Activated CD4-positive, alpha-beta T cell treated with anti-CD3 and anti-CD28 coated beads, Interleukin-2, amount 50 U/mL, for 24 hours (primary cell): ENCODE data around the gene CCDC73.
"Not testable (repeated sequence)": the region's sequence is repeated elsewhere in the genome, so short reads cannot be mapped to it uniquely, and the experiment has no call there.

Source experiments
- DNase-seq, 2 donors: peaks; one replicate each; pipeline ENCODE4 v3.0.0-alpha.2; 2020; ENCODE audit warnings: low read depth in 1 of 2, low spot score in 1 of 2

Gene CCDC73

DNA sequence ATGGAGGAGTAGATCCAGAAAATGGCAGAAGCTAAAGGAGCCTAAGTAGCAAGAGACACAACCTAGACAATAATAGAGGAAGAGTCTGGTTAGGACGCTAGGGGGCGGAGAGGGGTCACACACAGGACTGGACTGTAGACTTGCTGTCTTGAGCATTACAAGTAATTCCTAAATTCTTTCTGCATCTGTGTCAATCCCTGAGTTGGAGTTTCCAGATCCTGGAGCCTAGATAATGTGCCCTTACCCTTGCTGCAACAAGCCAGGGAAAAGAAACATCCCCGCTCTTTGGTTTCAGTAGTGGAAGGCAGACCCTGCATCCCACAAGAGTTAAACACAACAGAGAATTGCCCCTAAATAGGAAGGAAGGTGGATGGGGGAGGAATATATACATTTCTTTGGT is 14.9 kb upstream of the CCDC73 start:
- peak in 1 of 2 donors; percentile 46 for DNase-seq

DNA sequence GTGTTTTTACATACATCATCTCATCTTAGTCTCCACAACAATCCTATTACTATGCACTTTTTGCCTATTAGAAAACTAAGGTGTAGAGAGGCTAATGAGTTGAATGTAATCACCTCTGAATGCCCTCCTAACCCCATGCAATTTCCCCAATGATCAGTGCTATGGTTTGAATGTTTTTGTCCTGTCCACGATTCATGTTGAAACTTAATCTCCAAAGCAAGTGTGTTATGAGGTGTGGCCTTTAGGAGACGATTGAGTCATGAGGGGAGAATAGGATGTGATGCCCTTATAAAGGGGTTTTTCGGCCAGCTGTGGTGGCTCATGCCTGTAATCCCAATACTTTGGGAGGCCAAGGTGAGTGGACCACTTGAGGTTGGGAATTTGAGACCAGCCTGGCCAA is 2.0 kb upstream of the CCDC73 start:
- no peak for DNase-seq

GRCh38 chr11:32792948-32793475 is 1.4 kb downstream of the CCDC73 start:
- DNase-seq, result peak; percentile 29 to 59

DNA sequence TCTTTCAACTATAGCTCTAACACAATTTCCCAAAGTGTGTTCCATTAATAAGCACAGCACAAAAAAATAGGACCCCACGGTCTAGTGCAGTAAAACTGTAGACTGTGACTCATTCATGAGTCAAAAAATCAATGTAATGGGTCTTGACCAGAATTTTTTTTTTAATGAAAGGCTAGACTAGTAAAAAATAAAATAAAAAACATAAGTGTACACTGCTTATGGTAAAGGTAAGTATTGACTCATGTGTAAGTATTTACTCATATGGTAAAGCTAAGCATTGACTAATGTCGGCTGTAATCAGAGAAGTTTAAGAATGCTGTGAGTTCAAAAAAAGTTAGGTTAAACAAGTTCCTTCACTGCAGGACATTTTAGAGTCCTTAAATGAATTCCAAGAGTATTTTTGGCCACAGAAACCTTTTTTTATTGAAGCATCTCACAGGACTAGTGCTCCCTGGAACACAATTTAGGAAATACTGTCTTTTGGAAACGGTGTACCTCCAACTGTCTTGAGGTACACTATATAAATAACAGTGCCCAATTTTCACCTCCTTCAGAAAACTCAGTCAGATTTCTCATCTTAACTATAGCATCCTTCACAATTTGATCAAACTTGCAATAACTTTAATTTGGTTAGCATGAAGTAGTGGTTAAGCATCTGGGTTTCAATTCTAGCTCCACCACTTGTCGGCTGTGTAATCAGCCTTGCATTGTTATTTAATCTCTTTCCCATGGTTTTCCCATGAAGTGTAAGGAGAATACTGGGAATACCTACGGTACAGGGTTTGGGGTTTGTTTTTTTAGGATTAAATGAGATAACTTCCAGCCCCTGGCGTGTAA is 2.1 kb downstream of the CCDC73 start:
- DNase-seq, result no peak

- DNase-seq, result no peak
These were observed 3.5 kb downstream of the CCDC73 start for GRCh38 chr11:32790916-32791315.

DNA sequence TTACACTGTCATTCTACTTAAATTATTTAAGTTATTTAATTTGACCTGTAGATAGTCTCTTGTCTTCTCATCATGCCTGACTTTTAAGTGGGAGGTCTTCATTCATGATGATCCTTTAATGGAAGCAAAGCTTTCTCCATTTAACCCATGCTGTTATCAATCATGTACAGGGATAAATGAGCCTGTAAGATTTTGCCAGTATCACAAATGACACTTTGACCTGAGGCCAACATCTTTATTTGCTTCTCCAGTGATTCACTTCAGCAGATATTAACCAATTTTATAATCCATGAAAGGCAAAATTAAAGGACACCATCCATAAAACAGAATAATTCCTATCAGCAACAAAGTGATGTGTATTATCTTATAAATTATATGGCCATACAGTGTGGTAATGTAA is 7.7 kb downstream of the CCDC73 start:
- DNase-seq, result no peak

DNA sequence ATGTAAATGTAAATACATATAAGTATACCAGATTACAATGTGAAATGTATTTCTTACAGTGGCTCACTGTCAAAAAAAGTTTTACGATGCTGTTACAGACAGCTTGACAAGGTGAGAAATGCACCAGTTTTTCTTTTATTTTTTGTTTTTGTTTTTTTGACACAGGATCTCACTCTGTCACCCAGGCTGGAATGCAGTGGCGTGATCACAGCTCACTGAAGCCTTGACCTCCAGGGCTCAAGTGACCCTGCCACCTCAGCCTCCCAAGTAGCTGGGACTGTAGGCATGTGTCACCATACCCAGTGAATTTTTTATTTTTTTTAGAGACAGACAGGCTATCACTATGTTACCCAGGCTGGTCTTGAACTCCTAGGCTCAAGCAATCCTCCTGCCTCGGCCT is 9.2 kb downstream of the CCDC73 start:
- no peak for DNase-seq

GRCh38 chr11:32781721-32782120 is 12.7 kb downstream of the CCDC73 start:
- no peak for DNase-seq

GRCh38 chr11:32780839-32781238 is 13.6 kb downstream of the CCDC73 start:
- DNase-seq, result not testable (repeated sequence)

DNA sequence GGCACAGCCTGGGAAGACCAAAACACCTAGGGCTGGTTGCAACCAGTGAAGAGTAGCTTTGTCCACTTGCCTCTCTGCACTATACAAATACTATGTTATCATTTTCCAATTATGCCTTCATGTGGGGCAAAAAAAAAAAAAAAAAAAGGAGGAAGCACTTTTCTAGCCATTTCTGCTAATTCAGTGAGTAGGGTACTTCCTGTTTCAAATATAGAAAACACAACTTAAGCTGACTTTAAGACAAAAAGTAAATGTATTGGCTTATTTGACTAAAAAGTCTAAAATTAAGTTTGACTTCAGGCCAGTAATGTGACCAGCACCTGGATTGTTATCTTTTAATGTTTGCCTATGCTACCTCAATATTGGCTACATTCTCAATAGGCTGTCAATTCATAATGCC is 15.3 kb downstream of the CCDC73 start:
- no peak for DNase-seq

- no peak for DNase-seq
These were observed 18.6 kb downstream of the CCDC73 start for GRCh38 chr11:32775908-32776307.

- no peak for DNase-seq
These were observed 20.4 kb downstream of the CCDC73 start for GRCh38 chr11:32774081-32774480.

DNA sequence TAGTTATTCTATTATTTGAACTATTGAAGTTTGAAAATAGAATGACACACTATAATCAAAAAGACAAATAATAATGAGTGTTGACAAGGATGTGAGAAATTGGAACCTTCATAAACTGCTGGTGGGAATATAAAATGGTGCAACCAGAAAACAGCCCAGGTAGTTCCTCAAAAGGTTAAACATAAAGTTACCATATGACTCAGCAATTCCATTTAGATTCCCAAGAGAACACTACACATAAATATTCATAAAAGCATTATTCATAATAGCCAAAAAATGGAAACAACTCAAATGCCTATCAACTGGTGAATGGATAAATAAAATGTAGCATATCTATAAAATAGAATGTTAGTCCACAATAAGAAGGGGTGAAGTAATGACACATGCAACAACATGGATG is 21.7 kb downstream of the CCDC73 start:
- no peak for DNase-seq

GRCh38 chr11:32761774-32762173 is 32.7 kb downstream of the CCDC73 start:
- DNase-seq, result not testable (repeated sequence)

DNA sequence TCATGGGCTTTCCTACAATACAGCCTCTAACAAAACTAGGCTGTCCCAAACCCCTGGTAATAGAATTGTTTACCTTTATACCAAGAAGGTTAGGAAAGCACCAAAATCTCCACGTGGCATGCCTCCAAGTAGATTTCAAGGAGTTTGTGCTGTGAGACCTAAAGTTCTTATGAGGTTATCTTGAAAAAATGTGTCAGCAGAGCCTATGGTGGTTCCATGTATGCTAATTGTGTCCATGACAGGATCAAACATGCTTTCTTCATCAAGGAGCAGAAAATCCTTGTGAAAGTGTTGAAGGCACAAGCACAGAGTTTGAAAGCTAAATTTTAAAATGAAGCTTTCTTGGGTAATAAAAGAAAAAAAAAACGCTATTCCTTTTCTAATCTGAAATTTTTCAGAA is 36.2 kb downstream of the CCDC73 start:
- no peak for DNase-seq

- DNase-seq, result not testable (repeated sequence)
These were observed 41.3 kb downstream of the CCDC73 start for GRCh38 chr11:32753181-32753580.

GRCh38 chr11:32752001-32752400 is 42.5 kb downstream of the CCDC73 start:
- no peak for DNase-seq

DNA sequence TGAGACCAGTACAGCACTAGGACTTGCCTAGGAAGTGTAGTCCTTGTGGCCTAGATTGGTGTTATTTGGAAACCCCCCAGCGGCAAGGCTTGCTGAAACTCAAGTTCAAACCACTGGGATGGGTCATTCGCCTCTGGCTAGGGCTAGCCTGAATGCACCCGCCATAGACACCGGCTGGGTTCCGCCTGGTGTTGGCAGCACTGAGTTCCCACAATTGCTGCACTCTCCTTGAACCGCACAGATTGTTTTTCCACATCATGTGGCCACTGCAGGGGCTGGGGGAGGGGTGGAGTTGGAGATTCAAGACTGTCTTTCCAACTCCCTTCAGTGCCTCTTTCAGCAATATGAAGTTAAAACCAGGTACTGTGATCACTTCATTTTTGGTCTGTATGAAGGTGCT is 43.1 kb downstream of the CCDC73 start:
- no peak for DNase-seq

- no peak for DNase-seq
These were observed 64.5 kb downstream of the CCDC73 start for GRCh38 chr11:32729976-32730375.

- DNase-seq, result no peak
These were observed 71.1 kb downstream of the CCDC73 start for GRCh38 chr11:32723332-32723731.

DNA sequence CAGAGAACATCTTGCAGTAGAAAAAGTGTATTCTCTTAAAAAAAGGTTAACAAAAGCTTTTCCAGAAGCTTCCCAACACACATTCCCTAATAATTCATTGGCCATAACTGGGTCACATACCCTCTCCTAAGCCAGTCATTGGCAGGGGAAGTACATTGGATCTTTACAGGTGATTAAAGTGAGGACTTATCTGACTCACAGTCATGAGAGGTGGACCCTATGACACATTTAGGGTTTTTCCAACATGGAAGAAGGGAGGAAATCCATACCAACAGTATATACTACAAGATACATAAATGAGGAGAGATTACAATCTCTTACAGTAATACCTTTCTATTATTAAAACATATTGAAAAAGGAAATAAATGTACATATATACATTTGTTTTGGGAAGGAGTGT is 72.2 kb downstream of the CCDC73 start:
- DNase-seq, result no peak

DNA sequence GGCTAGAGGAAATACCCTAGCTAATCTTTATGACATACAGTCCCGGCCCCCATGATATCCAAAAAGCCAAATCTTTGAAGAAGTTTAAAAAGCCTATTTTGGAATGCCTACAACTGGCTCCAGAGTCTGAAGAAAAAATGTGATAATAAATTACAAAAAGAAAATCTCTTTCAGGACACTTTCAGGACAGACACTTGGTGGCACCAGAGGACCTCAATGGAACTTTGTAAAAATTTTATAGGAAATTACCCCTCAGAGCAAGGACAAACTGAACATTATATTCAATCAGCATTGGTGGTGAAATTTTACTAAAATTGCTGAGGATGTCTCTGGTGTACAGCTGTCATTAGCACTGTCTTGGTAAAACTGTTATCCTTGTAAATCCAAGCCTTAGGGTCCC is 81.0 kb downstream of the CCDC73 start:
- no peak for DNase-seq

DNA sequence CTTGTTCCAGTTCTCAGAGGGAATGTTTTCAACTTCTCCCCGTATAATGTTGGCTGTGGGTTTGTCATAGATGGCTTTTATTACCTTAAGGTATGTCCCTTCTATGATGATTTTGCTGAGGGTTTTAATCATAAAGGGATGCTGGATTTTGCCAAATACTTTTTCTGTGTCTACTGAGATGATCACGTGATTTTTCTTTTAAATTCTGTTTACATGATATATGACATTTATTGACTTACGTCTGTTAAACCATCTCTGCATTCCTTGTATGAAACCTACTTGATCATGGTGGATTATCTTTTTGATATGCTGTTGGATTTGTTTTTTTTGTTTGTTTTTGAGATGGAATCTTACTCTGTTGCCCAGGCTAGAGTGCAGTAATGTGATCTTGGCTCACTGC is 85.5 kb downstream of the CCDC73 start:
- not testable (repeated sequence) for DNase-seq
